ENCODE data around the gene WDR45B.

GRCh38 chr17:82655523-82655922 is 7.3 kb upstream of the WDR45B start:
- TF ChIP-seq ZC3H10 (CRISPR knock-in tag; IDR thresholded peaks at IDR 0.05): no peak
- no peak for TF ChIP-seq PATZ1 (CRISPR knock-in tag; IDR thresholded peaks at IDR 0.05; ENCODE audit: borderline replicate concordance)
- TF ChIP-seq RARB (CRISPR knock-in tag; IDR thresholded peaks at IDR 0.05): no peak
